SJCRH30 (cell line): ENCODE results near the gene ACOX1. TPM values are rescaled to one million over a fixed set of nuclear protein-coding genes. Genes with fewer than 3 reads are reported as not detected.

ENCODE experiments used
- DNase-seq, 2 experiments: peaks; one replicate each; pipeline ENCODE4 v3.0.0-alpha.2; 2015 to 2020
- H3K27ac ChIP-seq: fragments of 250-450 bp; sonication (Bioruptor Pico); 2 replicates; pipeline ENCODE4 v1.5.1; 2020; ENCODE audit warnings: mild to moderate bottlenecking, moderate library complexity
- H3K27me3 ChIP-seq: fragments of 250-450 bp; sonication (Bioruptor Pico); 2 replicates; pipeline ENCODE4 v1.5.1; 2020; ENCODE audit warnings: mild to moderate bottlenecking, moderate library complexity
- H3K36me3 ChIP-seq: fragments of 250-450 bp; sonication (Bioruptor Pico); 2 replicates; pipeline ENCODE4 v1.5.1; 2020; ENCODE audit warnings: mild to moderate bottlenecking, moderate library complexity
- H3K4me1 ChIP-seq: fragments of 250-450 bp; sonication (Bioruptor Pico); 2 replicates; pipeline ENCODE4 v1.5.1; 2020; ENCODE audit warnings: mild to moderate bottlenecking, moderate library complexity
- H3K4me3 ChIP-seq: fragments of 250-450 bp; sonication (Bioruptor Pico); 2 replicates; pipeline ENCODE4 v1.5.1; 2020; ENCODE audit warnings: mild to moderate bottlenecking, moderate library complexity
- H3K9me3 ChIP-seq: fragments of 250-450 bp; sonication (Bioruptor Pico); replicated peaks from 2 replicates; pipeline ENCODE4 v1.5.1; 2020; ENCODE audit warnings: mild to moderate bottlenecking, moderate library complexity
- total RNA-seq: library from RNA; depleted of rRNA; stranded (reverse); fragments of >200 nt; shearing (Covaris generic); gene quantifications from 2 replicates; pipeline ENCODE4 v1.2.3, GENCODE V29; 2014; rRNA removed

Gene ACOX1
- total RNA-seq, 1 experiment from 2014 or later: 34.8 TPM

- Histone ChIP-seq H3K4me1 (peaks cover 3% of the 10 kb centered on the region; the same call in 1 of the 2 replicates), H3K36me3 (peaks cover 11% of the 10 kb centered on the region), H3K4me3 (no peak overlapping the region), H3K27me3 (0 out of 2 replicates have a peak, but pooled peaks cover 5% of the 10 kb centered on the region), H3K27ac (no peak overlapping the region), H3K9me3 (no peaks in the 10 kb centered on the region)
- no peak for DNase-seq
These were observed 85.5 kb downstream of the ACOX1 start for GRCh38 chr17:75893305-75894048.

GRCh38 chr17:75892556-75893224 lies 86.3 kb downstream of the ACOX1 start:
- DNase-seq: no peak
- Histone ChIP-seq H3K9me3 (no peaks in the 10 kb centered on the region), H3K36me3 (peaks cover 3% of the 10 kb centered on the region), H3K4me1 (peaks cover 3% of the 10 kb centered on the region; the same call in 1 of the 2 replicates), H3K27ac (no peak overlapping the region), H3K4me3 (no peak overlapping the region), H3K27me3 (0 out of 2 replicates have a peak, but pooled peaks cover 5% of the 10 kb centered on the region)

- H3K27me3 ChIP-seq: 0 out of 2 replicates have a peak, but pooled peaks cover 5% of the 10 kb centered on the region
- H3K36me3 ChIP-seq: no peaks in the 10 kb centered on the region
- no peaks in the 10 kb centered on the region for H3K9me3 ChIP-seq
- DNase-seq: no peak
- H3K4me1 ChIP-seq: peaks cover 3% of the 10 kb centered on the region; the same call in 1 of the 2 replicates
- no peak overlapping the region for H3K4me3 ChIP-seq
- no peak overlapping the region for H3K27ac ChIP-seq
These were observed 87.1 kb downstream of the ACOX1 start for GRCh38 chr17:75891605-75892555.

Other genes with a start within 250 kb of the ACOX1 start
- gene GALK1, start 214.0 kb downstream of the ACOX1 start, total RNA-seq: 29.0 and 31.5 TPM in 2 replicates
- 40.6 and 51.4 TPM in 2 replicates for gene UNK, start 194.4 kb downstream of the ACOX1 start, total RNA-seq
- gene UNC13D, start 134.8 kb downstream of the ACOX1 start, total RNA-seq: 1.4 and 3.2 TPM in 2 replicates
- 36.3 and 38.3 TPM in 2 replicates for gene WBP2, start 123.8 kb downstream of the ACOX1 start, total RNA-seq
- 8.1 and 9.9 TPM in 2 replicates for gene TRIM47, start 100.6 kb downstream of the ACOX1 start, total RNA-seq
- gene TRIM65, start 82.2 kb downstream of the ACOX1 start, total RNA-seq: 7.4 and 7.9 TPM in 2 replicates
- 43.6 and 47.1 TPM in 2 replicates for gene MRPL38, start 74.3 kb downstream of the ACOX1 start, total RNA-seq
- 10.3 and 13.5 TPM in 2 replicates for gene FBF1, start 38.1 kb downstream of the ACOX1 start, total RNA-seq
- gene TEN1, start 74 bp upstream of the ACOX1 start, total RNA-seq: 11.8 and 17.7 TPM in 2 replicates
- gene CDK3, start 21.7 kb upstream of the ACOX1 start, total RNA-seq: 2.7 and 3.1 TPM in 2 replicates
- 0.63 and 1.1 TPM in 2 replicates for gene EVPL, start 48.1 kb upstream of the ACOX1 start, total RNA-seq
- 58.7 and 60.0 TPM in 2 replicates for gene SRP68, start 93.4 kb upstream of the ACOX1 start, total RNA-seq
- gene GALR2, start 95.6 kb upstream of the ACOX1 start, total RNA-seq: 0.06 TPM in 1 of 2 replicates, not detected in the other
- gene ZACN, start 100.0 kb upstream of the ACOX1 start, total RNA-seq: 0.14 and 0.25 TPM in 2 replicates
- 101 and 106 TPM in 2 replicates for gene EXOC7, start 124.6 kb upstream of the ACOX1 start, total RNA-seq
- 0.10 and 0.23 TPM in 2 replicates for gene FOXJ1, start 162.1 kb upstream of the ACOX1 start, total RNA-seq